ENCODE measurements around the gene TRIM74. TPM values are rescaled to one million over a fixed set of nuclear protein-coding genes. Genes with fewer than 3 reads are reported as not detected.

Gene TRIM74
- total and polyA plus RNA-seq, 2 experiments from 2014 or later = not detected

DNA sequence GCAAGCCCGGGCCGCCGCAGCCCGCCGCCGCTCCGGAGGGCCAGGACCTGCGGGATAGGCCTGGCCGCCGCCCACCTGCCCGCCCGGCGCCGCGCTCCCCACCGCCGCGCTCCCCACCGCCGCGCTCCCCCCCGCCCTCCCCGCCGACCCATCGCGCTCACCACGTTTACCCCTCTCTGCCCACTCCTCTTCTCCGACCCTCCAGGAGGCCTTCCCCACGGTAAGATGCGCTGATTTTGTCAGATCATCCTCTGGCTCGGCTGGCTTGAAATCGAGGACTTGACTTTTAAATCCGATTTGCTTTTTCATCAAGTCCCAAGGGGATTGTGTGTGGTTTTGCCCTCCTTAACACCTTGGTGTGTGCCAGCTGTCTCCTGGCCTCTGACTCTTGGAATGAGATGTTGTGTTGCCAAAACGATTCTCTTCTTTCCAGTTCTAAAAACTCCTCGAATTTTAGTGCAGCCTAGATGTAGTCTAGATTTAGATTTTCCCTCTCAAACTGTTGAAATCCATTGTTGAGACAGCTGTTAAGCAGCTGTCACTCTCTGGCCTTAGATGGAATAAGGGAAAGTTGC, 43.6 kb downstream of the TRIM74 start (continued):
- TF ChIP-seq EZH2 (IDR thresholded peaks at IDR 0.05; ENCODE audit: low read depth, unreplicated experiment) (no peak), ZNF331 (CRISPR knock-in tag; IDR thresholded peaks at IDR 0.05; ENCODE audit: low read depth) (no peak), STAT1 (IDR thresholded peaks at IDR 0.05; ENCODE audit: unreplicated experiment) (no peak), ZNF114 (CRISPR knock-in tag; IDR thresholded peaks at IDR 0.05) (no peak), NANOG (IDR thresholded peaks at IDR 0.05; ENCODE audit: borderline replicate concordance) (no peak), POLR2AphosphoS5 (IDR thresholded peaks at IDR 0.05; ENCODE audit: low read depth) (no peak), CTCF (conservative IDR thresholded peaks at IDR 0.05; ENCODE audit: low read depth in 2 of 2) (no peak)
- TF ChIP-seq, protein P1, sequence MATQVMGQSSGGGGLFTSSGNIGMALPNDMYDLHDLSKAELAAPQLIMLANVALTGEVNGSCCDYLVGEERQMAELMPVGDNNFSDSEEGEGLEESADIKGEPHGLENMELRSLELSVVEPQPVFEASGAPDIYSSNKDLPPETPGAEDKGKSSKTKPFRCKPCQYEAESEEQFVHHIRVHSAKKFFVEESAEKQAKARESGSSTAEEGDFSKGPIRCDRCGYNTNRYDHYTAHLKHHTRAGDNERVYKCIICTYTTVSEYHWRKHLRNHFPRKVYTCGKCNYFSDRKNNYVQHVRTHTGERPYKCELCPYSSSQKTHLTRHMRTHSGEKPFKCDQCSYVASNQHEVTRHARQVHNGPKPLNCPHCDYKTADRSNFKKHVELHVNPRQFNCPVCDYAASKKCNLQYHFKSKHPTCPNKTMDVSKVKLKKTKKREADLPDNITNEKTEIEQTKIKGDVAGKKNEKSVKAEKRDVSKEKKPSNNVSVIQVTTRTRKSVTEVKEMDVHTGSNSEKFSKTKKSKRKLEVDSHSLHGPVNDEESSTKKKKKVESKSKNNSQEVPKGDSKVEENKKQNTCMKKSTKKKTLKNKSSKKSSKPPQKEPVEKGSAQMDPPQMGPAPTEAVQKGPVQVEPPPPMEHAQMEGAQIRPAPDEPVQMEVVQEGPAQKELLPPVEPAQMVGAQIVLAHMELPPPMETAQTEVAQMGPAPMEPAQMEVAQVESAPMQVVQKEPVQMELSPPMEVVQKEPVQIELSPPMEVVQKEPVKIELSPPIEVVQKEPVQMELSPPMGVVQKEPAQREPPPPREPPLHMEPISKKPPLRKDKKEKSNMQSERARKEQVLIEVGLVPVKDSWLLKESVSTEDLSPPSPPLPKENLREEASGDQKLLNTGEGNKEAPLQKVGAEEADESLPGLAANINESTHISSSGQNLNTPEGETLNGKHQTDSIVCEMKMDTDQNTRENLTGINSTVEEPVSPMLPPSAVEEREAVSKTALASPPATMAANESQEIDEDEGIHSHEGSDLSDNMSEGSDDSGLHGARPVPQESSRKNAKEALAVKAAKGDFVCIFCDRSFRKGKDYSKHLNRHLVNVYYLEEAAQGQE (IDR thresholded peaks at IDR 0.05; ENCODE audit: unreplicated experiment) = no peak
- TF ChIP-seq, protein P2, sequence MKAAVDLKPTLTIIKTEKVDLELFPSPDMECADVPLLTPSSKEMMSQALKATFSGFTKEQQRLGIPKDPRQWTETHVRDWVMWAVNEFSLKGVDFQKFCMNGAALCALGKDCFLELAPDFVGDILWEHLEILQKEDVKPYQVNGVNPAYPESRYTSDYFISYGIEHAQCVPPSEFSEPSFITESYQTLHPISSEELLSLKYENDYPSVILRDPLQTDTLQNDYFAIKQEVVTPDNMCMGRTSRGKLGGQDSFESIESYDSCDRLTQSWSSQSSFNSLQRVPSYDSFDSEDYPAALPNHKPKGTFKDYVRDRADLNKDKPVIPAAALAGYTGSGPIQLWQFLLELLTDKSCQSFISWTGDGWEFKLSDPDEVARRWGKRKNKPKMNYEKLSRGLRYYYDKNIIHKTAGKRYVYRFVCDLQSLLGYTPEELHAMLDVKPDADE (IDR thresholded peaks at IDR 0.05) = no peak

- Histone ChIP-seq H3K4me3 (peak within 1 kb of the TSS; percentile 92), H3K4me2 (peak within 1 kb of the TSS; percentile 90), H3K36me3 (ENCODE audit: insufficient read depth) (peaks cover 29% of the 10 kb centered on the region), H2AFZ (peak within 1 kb of the TSS; percentile 93), H3K4me1 (ENCODE audit: insufficient read depth) (no peaks in the 10 kb centered on the region; the same call in none of the 2 replicates), H3K27ac (ENCODE audit: low read depth) (peak within 1 kb of the TSS; percentile 99), H3K27me3 (ENCODE audit: insufficient read depth) (no peaks in the 10 kb centered on the region), H3F3A (replicated peaks; ENCODE audit: low read depth) (peaks cover 16% of the 10 kb centered on the region; the same call in 1 of the 2 replicates), H3K9me2 (ENCODE audit: insufficient read depth) (no peaks in the 10 kb centered on the region), H4K20me1 (replicated peaks; ENCODE audit: insufficient read depth) (peaks cover 10% of the 10 kb centered on the region; the same call in 1 of the 2 replicates), H3K79me2 (replicated peaks; ENCODE audit: insufficient read depth) (peaks cover 45% of the 10 kb centered on the region)
- Mint-ChIP-seq H3K27me3 (ENCODE audit: insufficient read depth, low read depth, poor library complexity) (peaks cover 8% of the 10 kb centered on the region), H3K9me3 (no peaks in the 10 kb centered on the region; the same call in 2 of the 3 replicates), H3K4me1 (peaks cover 6% of the 10 kb centered on the region), H3K27ac (peak within 1 kb of the TSS; percentile 100), H3K4me3 (peak within 1 kb of the TSS; percentile 99), H3K36me3 (ENCODE audit: low read depth) (peaks cover 44% of the 10 kb centered on the region)
- no peak for TF ChIP-seq STAT1 (IDR thresholded peaks at IDR 0.05; ENCODE audit: unreplicated experiment)
- TF ChIP-seq, protein P2 (IDR thresholded peaks at IDR 0.05) = peak; percentile 67
- no peak for TF ChIP-seq JUNB (IDR thresholded peaks at IDR 0.05; ENCODE audit: unreplicated experiment)
- TF ChIP-seq CREB1 (CRISPR knock-in tag; IDR thresholded peaks at IDR 0.05; ENCODE audit: low read depth) = peak; percentile 99
- TF ChIP-seq POLR2AphosphoS5 (IDR thresholded peaks at IDR 0.05; ENCODE audit: low read depth) = peak; percentile 87
- ATAC-seq (peak; percentile 91), DNase-seq (ENCODE audit: low spot score) (peak; percentile 91)
Measured at GRCh38 chr7:72924733-72925545, 44.3 kb downstream of the TRIM74 start, which contains the start of gene POM121. TSS of gene POM121 (plus strand) at chr7:72925095. CDS start at chr7:72925122, 27 bp downstream.

All from GM23338 (cell line).